Measurements from ENCODE around the gene TMEM54.

- TF ChIP-seq, protein P1, sequence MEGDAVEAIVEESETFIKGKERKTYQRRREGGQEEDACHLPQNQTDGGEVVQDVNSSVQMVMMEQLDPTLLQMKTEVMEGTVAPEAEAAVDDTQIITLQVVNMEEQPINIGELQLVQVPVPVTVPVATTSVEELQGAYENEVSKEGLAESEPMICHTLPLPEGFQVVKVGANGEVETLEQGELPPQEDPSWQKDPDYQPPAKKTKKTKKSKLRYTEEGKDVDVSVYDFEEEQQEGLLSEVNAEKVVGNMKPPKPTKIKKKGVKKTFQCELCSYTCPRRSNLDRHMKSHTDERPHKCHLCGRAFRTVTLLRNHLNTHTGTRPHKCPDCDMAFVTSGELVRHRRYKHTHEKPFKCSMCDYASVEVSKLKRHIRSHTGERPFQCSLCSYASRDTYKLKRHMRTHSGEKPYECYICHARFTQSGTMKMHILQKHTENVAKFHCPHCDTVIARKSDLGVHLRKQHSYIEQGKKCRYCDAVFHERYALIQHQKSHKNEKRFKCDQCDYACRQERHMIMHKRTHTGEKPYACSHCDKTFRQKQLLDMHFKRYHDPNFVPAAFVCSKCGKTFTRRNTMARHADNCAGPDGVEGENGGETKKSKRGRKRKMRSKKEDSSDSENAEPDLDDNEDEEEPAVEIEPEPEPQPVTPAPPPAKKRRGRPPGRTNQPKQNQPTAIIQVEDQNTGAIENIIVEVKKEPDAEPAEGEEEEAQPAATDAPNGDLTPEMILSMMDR (IDR thresholded peaks at IDR 0.05; ENCODE audit: poor library complexity), result no peak
- TF ChIP-seq EZH2phosphoT487 (IDR thresholded peaks at IDR 0.05; ENCODE audit: low read depth, severe bottlenecking, unreplicated experiment) (no peak), EZH2 (IDR thresholded peaks at IDR 0.05; ENCODE audit: borderline replicate concordance) (no peak)
Measured at GRCh38 chr1:32891630-32892029, 9.6 kb downstream of the TMEM54 start.
